ENCODE measurements around the gene SLC26A3.
"Not testable (repeated sequence)": the region's sequence is repeated elsewhere in the genome, so short reads cannot be mapped to it uniquely, and the experiment has no call there.

The SLC26A3 gene

DNA sequence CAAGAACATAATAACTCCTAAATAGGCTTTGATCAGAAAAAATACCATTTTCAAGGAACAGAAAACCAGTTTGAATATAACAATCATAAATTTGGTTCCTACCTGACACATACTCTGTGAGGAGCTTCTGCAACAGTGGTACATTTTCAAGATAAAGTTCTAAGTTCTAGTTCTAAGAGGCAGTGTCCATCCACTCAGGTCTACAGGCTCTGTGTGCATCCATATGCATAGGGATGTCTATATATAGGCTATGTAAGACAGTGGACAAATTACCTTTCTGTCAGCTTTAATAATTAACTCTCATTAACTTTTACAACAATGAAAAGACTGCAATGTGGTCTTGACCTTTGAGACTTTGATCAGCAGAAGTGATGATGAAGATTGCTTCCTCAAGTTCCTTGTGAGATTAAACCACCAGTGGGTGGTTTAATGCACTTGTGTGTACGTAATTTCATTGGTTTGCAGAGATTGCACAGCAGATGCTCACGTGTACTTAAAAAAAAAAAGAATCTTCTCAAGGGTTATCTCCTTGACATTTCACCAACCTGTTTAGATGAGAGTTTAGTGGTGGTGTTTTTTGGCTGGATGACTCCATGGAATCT is at the start of gene SLC26A3:
SLC26A3 (minus strand) TSS at position 215 of the 602 bp plus-strand sequence. CDS start 8,714 bp downstream, outside the sequence.
- no peak for DNase-seq

DNA sequence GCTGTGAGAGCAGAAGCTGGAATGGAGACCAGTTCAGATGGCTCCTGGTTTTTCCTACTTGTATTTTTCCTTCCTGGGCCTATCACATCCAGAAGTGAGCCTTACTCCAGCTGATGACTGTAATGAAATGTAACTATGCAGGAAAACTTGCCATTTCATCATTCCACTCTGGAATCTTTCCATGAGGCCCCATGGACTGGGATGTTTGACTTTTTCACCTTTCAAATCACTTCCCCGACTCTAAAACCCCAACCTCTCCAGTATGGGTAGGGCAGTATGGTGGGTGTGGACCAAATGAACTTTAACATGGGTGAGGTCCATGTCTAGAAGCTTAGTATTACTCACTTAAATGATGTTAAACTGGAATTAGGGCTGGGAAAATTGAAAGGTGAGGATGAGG is 47.6 kb upstream of the SLC26A3 start:
- no peak for DNase-seq

DNA sequence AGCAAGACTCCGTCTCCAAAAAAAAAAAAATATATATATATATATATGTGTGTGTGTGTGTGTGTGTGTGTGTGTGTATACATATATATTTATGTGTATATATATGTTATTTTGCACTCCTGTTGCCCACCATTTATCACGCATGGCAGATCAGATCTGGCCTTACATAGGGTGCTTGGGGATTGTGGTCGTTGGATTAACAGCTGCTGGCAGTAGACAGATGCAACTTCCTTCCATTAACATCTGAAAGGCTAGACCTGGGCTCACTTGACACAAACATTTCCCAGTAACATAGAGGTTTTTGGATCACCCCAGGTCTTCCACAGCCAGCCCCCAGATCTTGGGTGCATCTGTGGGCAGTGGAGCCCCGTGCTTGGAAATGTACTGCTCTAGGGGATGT is 47.2 kb upstream of the SLC26A3 start:
- no peak for DNase-seq

GRCh38 chr7:107848211-107848610 is 45.2 kb upstream of the SLC26A3 start:
- not testable (repeated sequence) for DNase-seq

- not testable (repeated sequence) for DNase-seq
These were observed 44.8 kb upstream of the SLC26A3 start for GRCh38 chr7:107847836-107848175.

- no peak for DNase-seq
These were observed 44.3 kb upstream of the SLC26A3 start for GRCh38 chr7:107847168-107847835.

GRCh38 chr7:107846324-107846723 is 43.3 kb upstream of the SLC26A3 start:
- no peak for DNase-seq

DNA sequence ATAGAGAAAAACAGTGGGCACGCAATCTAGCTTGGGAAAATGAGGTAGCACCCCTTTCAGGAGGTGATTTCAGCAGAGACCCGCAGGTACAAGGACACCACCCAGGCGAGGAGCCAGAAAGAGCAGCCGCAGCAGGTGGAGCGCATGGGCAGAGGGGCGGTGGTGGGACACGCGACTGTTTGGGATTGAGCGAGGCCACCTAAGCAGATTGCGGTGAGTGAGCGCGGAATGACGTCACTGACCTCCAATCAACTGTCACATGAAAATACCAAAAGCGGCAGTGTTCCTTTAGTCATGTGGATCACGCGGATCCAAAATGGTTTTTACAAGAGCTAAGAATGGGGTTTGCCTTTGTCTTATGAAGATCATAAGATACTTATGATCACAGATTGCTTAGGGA is 40.2 kb upstream of the SLC26A3 start:
- DNase-seq: no peak

DNA sequence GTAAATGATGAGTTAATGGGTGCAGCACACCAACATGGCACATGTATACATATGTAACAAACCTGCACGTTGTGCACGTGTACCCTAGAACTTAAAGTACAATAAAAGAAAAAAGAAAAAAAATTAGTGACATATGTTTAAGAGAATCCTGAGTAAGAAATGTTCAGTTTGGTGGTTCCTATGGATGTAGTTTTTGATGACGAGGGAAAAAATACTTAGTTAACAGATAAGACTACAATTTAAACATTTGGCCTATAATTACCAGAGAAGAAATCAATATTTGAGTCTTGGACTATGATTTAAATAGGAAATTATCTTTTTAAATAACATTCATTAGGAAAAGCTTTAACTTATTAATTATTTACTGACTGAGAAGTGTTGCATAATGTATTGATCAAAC is 39.2 kb upstream of the SLC26A3 start:
- DNase-seq: no peak

GRCh38 chr7:107838816-107839565 is 36.0 kb upstream of the SLC26A3 start:
- DNase-seq: no peak

GRCh38 chr7:107838024-107838601 is 35.1 kb upstream of the SLC26A3 start:
- DNase-seq: no peak

- no peak for DNase-seq
These were observed 34.1 kb upstream of the SLC26A3 start for GRCh38 chr7:107837145-107837512.

DNA sequence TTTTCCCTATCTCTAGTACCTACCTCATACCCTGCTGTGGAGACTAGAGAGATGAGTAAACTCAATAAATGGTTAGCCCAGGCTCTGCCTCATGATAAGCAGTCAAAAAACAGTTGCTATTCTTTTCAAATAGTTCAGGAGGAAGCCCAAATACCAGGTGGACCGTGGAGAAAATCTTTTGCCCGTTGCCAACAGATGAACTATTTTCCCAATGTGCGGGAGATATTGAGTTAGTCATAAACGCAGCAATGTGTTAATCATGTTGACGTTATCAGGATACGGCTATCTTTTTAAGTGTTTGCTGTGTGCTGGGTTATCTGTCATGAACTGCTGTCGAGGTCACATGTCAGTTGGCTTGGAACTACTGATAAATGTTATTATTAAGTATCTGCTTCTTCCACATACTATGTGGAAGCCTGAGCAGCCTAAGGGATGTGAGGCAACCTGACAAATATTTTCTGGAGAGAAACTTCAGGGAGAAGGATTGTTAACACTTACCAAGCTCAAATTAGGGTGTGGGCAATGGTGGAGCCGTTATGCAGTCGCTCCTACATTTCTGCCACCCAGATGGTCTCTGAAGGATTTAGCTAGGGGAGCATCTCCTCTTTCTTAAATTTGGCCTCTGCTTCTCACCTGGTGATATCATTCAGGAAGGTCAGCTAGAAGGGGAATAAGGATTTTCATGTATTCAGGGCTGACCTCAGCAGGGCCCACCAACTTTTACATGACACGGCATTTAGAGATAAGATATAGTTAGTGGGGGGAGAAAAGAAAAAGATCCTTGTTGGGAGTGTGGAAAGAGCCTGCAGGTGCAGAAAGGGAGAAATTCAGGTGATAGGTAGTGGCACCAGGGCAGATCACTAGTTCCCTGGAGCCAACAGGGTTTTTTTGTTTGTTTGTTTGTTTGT is 33.5 kb upstream of the SLC26A3 start:
- DNase-seq: no peak

GRCh38 chr7:107834401-107834800 is 31.4 kb upstream of the SLC26A3 start:
- DNase-seq: no peak

DNA sequence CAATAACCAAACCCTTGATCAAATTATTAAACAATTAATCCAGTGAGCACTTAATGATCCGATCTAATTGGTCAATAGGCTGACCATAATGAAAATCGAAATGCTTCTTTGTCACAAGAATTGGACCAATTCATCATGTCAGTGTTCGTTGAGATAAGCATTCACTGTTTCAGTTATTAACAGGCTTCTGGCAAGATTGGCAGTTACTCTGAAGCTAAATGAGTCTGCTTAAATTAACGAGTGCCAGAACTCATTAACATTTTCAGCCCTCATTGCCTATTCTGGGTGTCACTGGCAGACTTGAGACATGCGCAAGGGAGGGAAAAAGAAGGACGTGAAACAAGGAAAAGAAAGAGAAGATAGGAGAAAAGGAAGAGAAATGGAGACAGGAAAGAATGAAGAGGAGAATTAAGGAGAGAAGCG is 30.7 kb upstream of the SLC26A3 start:
- DNase-seq: no peak

GRCh38 chr7:107830420-107830819 is 27.4 kb upstream of the SLC26A3 start:
- DNase-seq: no peak

- DNase-seq: no peak
These were observed 25.5 kb upstream of the SLC26A3 start for GRCh38 chr7:107828540-107828939.

GRCh38 chr7:107827501-107827900 is 24.5 kb upstream of the SLC26A3 start:
- DNase-seq: no peak

DNA sequence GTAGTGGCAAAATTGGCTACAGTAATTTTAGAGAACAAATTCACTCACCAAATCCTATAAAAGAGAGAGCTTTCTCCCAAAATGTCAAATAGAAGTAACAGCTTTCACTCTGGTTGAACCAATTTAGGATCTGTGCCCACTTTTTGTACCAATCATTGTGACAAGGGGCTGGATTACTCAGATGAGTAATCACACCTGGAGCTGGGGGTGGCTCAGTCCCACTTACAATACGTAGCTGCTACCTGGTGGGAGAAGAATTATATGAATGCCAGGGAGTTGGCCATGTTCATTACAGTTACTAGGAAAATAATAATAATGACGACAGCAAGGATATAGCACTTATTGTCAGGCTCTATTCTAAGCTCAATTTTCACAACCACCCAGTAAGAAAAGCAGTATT is 23.4 kb upstream of the SLC26A3 start:
- DNase-seq: no peak

DNA sequence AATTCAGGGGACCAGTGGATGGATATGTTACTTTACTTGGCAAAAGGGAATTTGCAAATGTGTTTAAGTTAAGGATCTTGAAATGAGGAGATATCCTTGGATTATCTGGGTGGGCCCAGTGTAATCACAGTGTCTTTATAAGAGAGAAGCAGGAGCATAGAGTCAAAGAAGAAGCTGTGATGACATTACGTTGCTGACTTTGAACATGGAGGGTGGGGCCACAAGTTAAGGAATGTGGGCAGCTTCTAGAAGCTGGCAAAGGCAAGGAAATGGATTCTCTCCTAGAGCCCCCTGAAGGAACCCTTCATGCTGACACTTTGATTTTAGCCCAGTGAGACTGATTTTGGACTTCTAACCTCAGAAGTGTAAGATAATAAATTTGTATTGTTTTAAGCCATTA is 21.8 kb upstream of the SLC26A3 start:
- no peak for DNase-seq

DNA sequence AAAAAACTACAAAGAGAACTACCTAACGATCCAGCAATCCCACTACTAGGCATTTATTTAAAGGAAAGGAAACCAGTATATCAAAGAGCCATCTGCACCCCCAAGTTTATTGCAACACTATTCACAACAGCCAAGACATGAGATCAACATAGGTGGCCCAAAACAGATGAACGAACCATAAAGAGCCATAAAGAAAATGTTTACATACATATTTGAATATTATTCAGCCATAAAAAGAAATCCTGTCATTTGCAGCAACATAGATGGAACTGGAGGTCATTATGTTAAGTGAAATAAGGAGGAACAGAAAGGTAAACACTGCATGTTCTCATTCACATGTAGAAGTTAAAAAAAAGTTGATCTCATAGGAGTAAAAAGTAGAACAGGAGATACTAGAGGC is 15.6 kb upstream of the SLC26A3 start:
- DNase-seq: no peak

DNA sequence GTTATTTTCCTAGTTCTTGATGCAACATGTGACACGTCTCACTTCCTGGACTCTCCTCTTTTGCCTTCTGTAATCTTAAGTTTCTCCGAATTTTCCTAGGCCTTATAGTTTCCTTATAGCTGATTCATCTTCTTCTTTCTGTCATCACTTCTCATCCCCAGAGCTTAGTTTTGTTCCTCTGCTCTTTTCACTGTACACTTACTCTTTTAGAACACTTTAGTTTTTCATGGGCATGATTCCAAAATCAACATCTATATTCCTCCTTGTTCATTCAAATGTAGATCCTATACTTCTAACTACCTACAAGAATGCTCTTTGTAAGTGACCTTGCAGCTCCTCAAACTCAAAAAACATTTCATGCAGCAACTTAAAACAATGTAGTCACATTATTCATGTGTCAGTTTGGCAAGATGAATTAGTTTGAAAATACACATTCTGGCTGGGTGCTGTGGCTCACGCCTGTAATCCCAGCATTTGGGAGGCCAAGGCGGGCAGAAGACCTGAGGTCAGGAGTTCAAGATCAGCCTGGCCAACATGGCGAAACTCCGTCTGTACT is 13.1 kb upstream of the SLC26A3 start:
- DNase-seq: no peak

All from NCI-H774 (cell line).